K562 treated with DMSO at 1 percent for 12 hours (cell line): ENCODE data around the gene LCNL1. TPM values are rescaled to one million over a fixed set of nuclear protein-coding genes. Genes with fewer than 3 reads are reported as not detected.

ENCODE experiments used
- total RNA-seq: library from RNA; unstranded; fragments of 300-600 nt; gene quantifications from 2 replicates; pipeline ENCODE4 v1.2.3, GENCODE V29; 2022; ENCODE audit not compliant: insufficient read depth

Gene LCNL1
- not detected in 2 replicates for total RNA-seq

GRCh38 chr9:136982232-136983051, at the start of gene LCNL1:
Gene LCNL1 (plus strand): TSS chr9:136982993. CDS start chr9:136983587, 594 bp downstream.

GRCh38 chr9:136944519-136945332, 38.1 kb upstream of the LCNL1 start, which contains the start of the genes C8G and FBXW5:
Gene C8G (plus strand): TSS chr9:136945243. CDS start chr9:136945321, 78 bp downstream.
Gene FBXW5 (minus strand): TSS chr9:136944738. CDS start chr9:136944083, 655 bp downstream.

GRCh38 chr9:136951541-136952320, 31.1 kb upstream of the LCNL1 start, which contains the start of gene LCN12:
Gene LCN12 (plus strand): TSS chr9:136952273. CDS start chr9:136952328, 55 bp downstream.

GRCh38 chr9:136977223-136977622, 5.6 kb upstream of the LCNL1 start, which contains the start of gene PTGDS:
Gene PTGDS (plus strand): TSS chr9:136977504. CDS start chr9:136977579, 75 bp downstream.

GRCh38 chr9:136991993-136992818, 9.4 kb downstream of the LCNL1 start, which contains the start of gene PAXX:
Gene PAXX (plus strand): TSS chr9:136992422. CDS start chr9:136992444, 22 bp downstream.

GRCh38 chr9:136996361-136997292, 13.8 kb downstream of the LCNL1 start, which contains the start of gene CLIC3:
Gene CLIC3 (minus strand): TSS chr9:136996568. CDS start chr9:136996543, 25 bp downstream.

GRCh38 chr9:137027369-137028262, 44.8 kb downstream of the LCNL1 start, which contains the start of gene ABCA2:
Gene ABCA2 (minus strand): TSS chr9:137028237. CDS start chr9:137028140, 97 bp downstream.

GRCh38 chr9:137031904-137032640, 49.3 kb downstream of the LCNL1 start, which contains the start of gene FUT7:
Gene FUT7 (minus strand): TSS chr9:137032088. CDS start chr9:137031991, 97 bp downstream.

Other genes starting within 250 kb of the LCNL1 start
- not detected in 2 replicates for gene LCN10, start 240.1 kb upstream of the LCNL1 start, total RNA-seq
- not detected in 2 replicates for gene LCN6, start 234.5 kb upstream of the LCNL1 start, total RNA-seq
- not detected in 2 replicates for gene LCN8, start 224.8 kb upstream of the LCNL1 start, total RNA-seq
- gene LCN15, start 218.5 kb upstream of the LCNL1 start, total RNA-seq: not detected in 2 replicates
- 32.1 and 71.4 TPM in 2 replicates for gene TMEM141, start 191.6 kb upstream of the LCNL1 start, total RNA-seq
- gene CCDC183, start 186.7 kb upstream of the LCNL1 start, total RNA-seq: 0.42 TPM in 1 of 2 replicates, not detected in the other
- 123 and 151 TPM in 2 replicates for gene RABL6, start 175.0 kb upstream of the LCNL1 start, total RNA-seq
- 6.5 and 14.3 TPM in 2 replicates for gene AJM1, start 140.5 kb upstream of the LCNL1 start, total RNA-seq
- gene PHPT1, start 133.6 kb upstream of the LCNL1 start, total RNA-seq: 119 and 244 TPM in 2 replicates
- 3.4 and 3.6 TPM in 2 replicates for gene MAMDC4, start 130.6 kb upstream of the LCNL1 start, total RNA-seq
- 551 and 781 TPM in 2 replicates for gene EDF1, start 116.7 kb upstream of the LCNL1 start, total RNA-seq
- gene TRAF2, start 96.5 kb upstream of the LCNL1 start, total RNA-seq: 25.9 and 33.7 TPM in 2 replicates
- gene FBXW5, start 38.3 kb upstream of the LCNL1 start, total RNA-seq: 126 and 129 TPM in 2 replicates
- gene C8G, start 37.8 kb upstream of the LCNL1 start, total RNA-seq: not detected in 2 replicates
- gene LCN12, start 30.7 kb upstream of the LCNL1 start, total RNA-seq: not detected in 2 replicates
- 12.3 and 16.0 TPM in 2 replicates for gene PTGDS, start 5.5 kb upstream of the LCNL1 start, total RNA-seq
- gene PAXX, start 9.4 kb downstream of the LCNL1 start, total RNA-seq: 91.4 and 99.8 TPM in 2 replicates
- gene CLIC3, start 13.6 kb downstream of the LCNL1 start, total RNA-seq: not detected in 2 replicates
- 5.4 and 10.9 TPM in 2 replicates for gene ABCA2, start 45.2 kb downstream of the LCNL1 start, total RNA-seq
- gene FUT7, start 49.1 kb downstream of the LCNL1 start, total RNA-seq: not detected in 2 replicates
- 1.0 and 4.3 TPM in 2 replicates for gene NPDC1, start 63.2 kb downstream of the LCNL1 start, total RNA-seq
- gene ENTPD2, start 71.1 kb downstream of the LCNL1 start, total RNA-seq: not detected in 2 replicates
- gene SAPCD2, start 87.6 kb downstream of the LCNL1 start, total RNA-seq: 17.4 and 28.8 TPM in 2 replicates
- 5.9 and 8.8 TPM in 2 replicates for gene UAP1L1, start 94.5 kb downstream of the LCNL1 start, total RNA-seq
- 47.0 and 51.4 TPM in 2 replicates for gene MAN1B1, start 104.0 kb downstream of the LCNL1 start, total RNA-seq
- 194 and 200 TPM in 2 replicates for gene DPP7, start 131.7 kb downstream of the LCNL1 start, total RNA-seq
- 0.85 TPM in 1 of 2 replicates, not detected in the other for gene GRIN1, start 156.2 kb downstream of the LCNL1 start, total RNA-seq
- not detected in 2 replicates for gene LRRC26, start 187.1 kb downstream of the LCNL1 start, total RNA-seq
- gene TMEM210, start 189.1 kb downstream of the LCNL1 start, total RNA-seq: not detected in 2 replicates
- gene ANAPC2, start 205.6 kb downstream of the LCNL1 start, total RNA-seq: 35.8 and 51.1 TPM in 2 replicates
- gene SSNA1, start 205.7 kb downstream of the LCNL1 start, total RNA-seq: 138 and 226 TPM in 2 replicates
- gene TPRN, start 217.7 kb downstream of the LCNL1 start, total RNA-seq: 23.4 and 26.9 TPM in 2 replicates
- gene TMEM203, start 222.7 kb downstream of the LCNL1 start, total RNA-seq: 54.3 and 56.7 TPM in 2 replicates
- gene NDOR1, start 222.7 kb downstream of the LCNL1 start, total RNA-seq: 12.6 and 31.3 TPM in 2 replicates
- gene RNF208, start 239.2 kb downstream of the LCNL1 start, total RNA-seq: 7.4 and 10.2 TPM in 2 replicates
- gene CYSRT1, start 242.2 kb downstream of the LCNL1 start, total RNA-seq: 0.98 TPM in 1 of 2 replicates, not detected in the other
- gene RNF224, start 244.5 kb downstream of the LCNL1 start, total RNA-seq: not detected in 2 replicates
- not detected in 2 replicates for gene SLC34A3, start 247.9 kb downstream of the LCNL1 start, total RNA-seq